Adrenal gland (tissue), 19 donors: ENCODE data around the gene NR5A2. TPM values are rescaled to one million over a fixed set of nuclear protein-coding genes. Genes with fewer than 3 reads are reported as not detected.

Source experiments
- DNase-seq, 7 donors: peaks; one replicate each; pipeline ENCODE4 v3.0.0-alpha.2; 2019 to 2020
- H3K27ac ChIP-seq, 5 donors: fragments of 200-600 bp; sonication (generic) in 4 of 5; 1 replicate in 3 of 5; 2 replicates in 2 of 5; pipeline versions ENCODE4 v1.5.1 to v1.8.0; 2016 to 2020; ENCODE audit warnings: mild to moderate bottlenecking in 1 of 5
- H3K27me3 ChIP-seq: fragments of 200-600 bp; 2 replicates; pipeline ENCODE4 v1.8.0; 2021
- H3K36me3 ChIP-seq, 2 donors: fragments of 200-600 bp; replicated peaks in 1 of 2; 1 replicate in 1 of 2; 2 replicates in 1 of 2; pipeline versions ENCODE4 v1.5.1 to v1.8.0; 2018 to 2022
- H3K4me1 ChIP-seq, 2 donors: fragments of 200-600 bp; replicated peaks in 1 of 2; 1 replicate in 1 of 2; 2 replicates in 1 of 2; pipeline versions ENCODE4 v1.5.1 to v1.8.0; 2018 to 2021
- H3K4me3 ChIP-seq, 4 donors: fragments of 200-600 bp; sonication (generic) in 3 of 4; one replicate each; pipeline ENCODE4 v1.5.1; 2016 to 2018
- H3K9me3 ChIP-seq, 3 donors: fragments of 200-600 bp; sonication (generic) in 1 of 3; replicated peaks in 1 of 3; 1 replicate in 2 of 3; 2 replicates in 1 of 3; pipeline versions ENCODE4 v1.5.1 to v1.8.0; 2016 to 2021
- CTCF ChIP-seq, 6 experiments: fragments of 450-650 bp in 4 of 6; fragments of 200-600 bp in 2 of 6; sonication (generic) in 1 of 6; IDR thresholded peaks; 1 replicate in 5 of 6; 2 replicates in 1 of 6; pipeline versions ENCODE4 v1.5.1 to v1.8.0; 2016 to 2021; ENCODE audit warnings: antibody characterized with exemption in 6 of 6, mild to moderate bottlenecking in 2 of 6, moderate library complexity in 1 of 6
- POLR2A ChIP-seq, 2 donors: fragments of 450-650 bp; IDR thresholded peaks; one replicate each; pipeline ENCODE4 v1.6.1; 2017; ENCODE audit warnings: antibody characterized with exemption in 2 of 2, mild to moderate bottlenecking in 2 of 2, moderate library complexity in 1 of 2
- WGBS, 4 donors: extraction: QIAGEN DNeasy Blood & Tissue Kit in 2 of 4; methylation state at CpG; one replicate each; pipeline versions ENCODE4 v1.1.5 to v1.1.7; 2013 to 2017; 5-methylcytosine and 5-hydroxymethylcytosine counted together
- intact Hi-C, 2 donors: fragments of 100-400 bp; cut with DNase I; formaldehyde crosslinking; loops; one replicate each; pipeline versions ENCODE4 v1.14.1 to v1.15.0; 2022 to 2023
- long read RNA-seq, 10 donors: library from polyadenylated mRNA in 3 of 10; unstranded in 2 of 10; stranded (forward) in 1 of 10; transcript quantifications; one replicate each; pipeline ENCODE4 v2.0.0 and lab custom pipeline, GENCODE V29; 2021 to 2026
- polyA plus RNA-seq, 3 donors: library from polyadenylated mRNA; stranded (reverse); fragments of 200-250 nt in 2 of 3; fragments of 350-450 nt in 1 of 3; fragmentation: Illumina TruSeq in 1 of 3; extraction: RNeasy Lipid Tissue Mini Kit (QIAGEN cat#74804) in 1 of 3; gene quantifications; one replicate each; pipeline ENCODE4 v1.2.3, GENCODE V29; 2013 to 2014
- total RNA-seq, 9 donors: library from RNA; depleted of rRNA in 4 of 9; stranded (reverse); fragments of >200 nt in 4 of 9; fragments of 120-200 nt in 1 of 9; fragmentation: NEBNext Ultra II Directional in 1 of 9; extraction: Animal tissue kit (Norgen Biotek cat#: 25700) in 1 of 9; gene quantifications; one replicate each; pipeline versions ENCODE4 v1.1.0 to v1.2.4, GENCODE V29; 2013 to 2023
- donor health status: healthy with polysubstance abuse.
- donor health status: Bipolar disorder and iron deficiency.
- donor health status: DM: yes; HTN: yes; CAD: no.
- donor health status: DM: no; HTN: no; CAD: no.
- donor health status: DM: no; HTN: no; CAD: no.
- donor health status: DM: yes; HTN: yes; CAD: no.

The NR5A2 gene
- total RNA-seq (10 to 100 TPM in 1 of 9 donors, 1 to 10 TPM in 3, under 1 TPM in 5; 0.46 to 17.3 (median 0.94) TPM), polyA plus RNA-seq (under 1 TPM; 0.40 to 0.93 (median 0.40) TPM)
- long read RNA-seq, donor 1, result 0 reads
- long read RNA-seq, donor 2, result 0 reads
- long read RNA-seq, donor 3, result 0 reads
- long read RNA-seq, donor 4, result 0 reads
- long read RNA-seq, donor 5, partial matches to known transcripts, result 2 of 2 reads
- long read RNA-seq, donor 5, other reads (novel, unspliced or antisense), result 0 of 2 reads
- long read RNA-seq, donor 6, result 0 reads
- long read RNA-seq, donor 7, result 0 reads
- long read RNA-seq, donor 8, partial matches to known transcripts, result 0 of 1 reads
- long read RNA-seq, donor 8, other reads (novel, unspliced or antisense), result 0 of 1 reads
- long read RNA-seq, donor 9, result 0 reads
- long read RNA-seq, donor 10, result 0 reads

GRCh38 chr1:200027264-200027823 lies at the start of gene NR5A2:
TSS of gene NR5A2 (plus strand) at chr1:200027710. CDS start at chr1:200027848, 138 bp downstream.
- H3K36me3 ChIP-seq, result no peaks in the 10 kb centered on the region
- DNase-seq, result no peak
- H3K4me1 ChIP-seq, result no peaks in the 10 kb centered on the region
- H3K9me3 ChIP-seq, result no peaks in the 10 kb centered on the region
- intact Hi-C loops, result no loop called here
- no peak within 1 kb of the TSS for H3K27ac ChIP-seq
- peaks cover 26% of the 10 kb centered on the region for H3K27me3 ChIP-seq
- 61 to 74% (median 68%) methylated on average over 1 of the region's 1 CpG for WGBS, 4 donors
- H3K4me3 ChIP-seq, result no peak within 1 kb of the TSS
- TF ChIP-seq POLR2A (IDR thresholded peaks at IDR 0.05) (no peak), CTCF (IDR thresholded peaks at IDR 0.05) (no peak)

GRCh38 chr1:199978408-199978940 lies 49.0 kb upstream of the NR5A2 start:
- TF ChIP-seq POLR2A (IDR thresholded peaks at IDR 0.05) (no peak), CTCF (IDR thresholded peaks at IDR 0.05) (no peak)
- Histone ChIP-seq H3K9me3 (no peaks in the 10 kb centered on the region), H3K4me3 (no peak overlapping the region), H3K27me3 (no peaks in the 10 kb centered on the region), H3K27ac (no peak overlapping the region), H3K36me3 (no peaks in the 10 kb centered on the region), H3K4me1 (no peaks in the 10 kb centered on the region)
- intact Hi-C loops, result no loop called here
- 58 to 68% (median 66%) methylated on average over 7 of the region's 7 CpGs for WGBS, 4 donors
- DNase-seq, result no peak

DNA sequence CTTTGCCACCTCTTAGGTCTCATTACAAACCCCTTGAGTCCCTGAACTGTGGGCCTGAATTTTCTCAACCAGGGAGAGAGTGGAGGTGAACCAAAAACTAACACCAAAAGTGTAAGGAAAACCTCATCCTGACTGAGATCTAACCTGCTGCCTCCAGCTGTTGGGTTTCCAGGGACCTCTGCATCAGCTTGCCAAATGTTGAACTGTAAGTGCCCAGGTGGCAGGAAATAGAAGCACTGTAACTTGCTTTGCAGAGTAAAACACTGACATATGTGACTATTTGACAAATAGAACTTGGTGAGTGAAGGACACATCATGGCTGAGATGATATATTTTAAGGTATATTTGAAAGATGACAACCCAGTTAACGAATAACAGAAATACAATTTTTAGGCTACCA lies 48.4 kb upstream of the NR5A2 start:
- no peaks in the 10 kb centered on the region for H3K9me3 ChIP-seq
- DNase-seq, result no peak
- H3K4me3 ChIP-seq, result no peak overlapping the region
- WGBS, 4 donors, result 80 to 96% (median 85%) methylated on average over 1 of the region's 1 CpG
- H3K27ac ChIP-seq, result no peak overlapping the region
- no peaks in the 10 kb centered on the region for H3K36me3 ChIP-seq
- TF ChIP-seq POLR2A (IDR thresholded peaks at IDR 0.05) (no peak), CTCF (IDR thresholded peaks at IDR 0.05) (no peak)
- no peaks in the 10 kb centered on the region for H3K4me1 ChIP-seq
- H3K27me3 ChIP-seq, result no peaks in the 10 kb centered on the region
- intact Hi-C loops, result no loop called here

- DNase-seq, result no peak
- no peak overlapping the region for H3K27ac ChIP-seq
- no peaks in the 10 kb centered on the region for H3K27me3 ChIP-seq
- H3K4me3 ChIP-seq, result no peak overlapping the region
- TF ChIP-seq POLR2A (IDR thresholded peaks at IDR 0.05) (no peak), CTCF (IDR thresholded peaks at IDR 0.05) (no peak)
- 91 to 100% (median 94%) methylated on average over 1 of the region's 1 CpG for WGBS, 4 donors
- H3K36me3 ChIP-seq, result no peaks in the 10 kb centered on the region
- no peaks in the 10 kb centered on the region for H3K9me3 ChIP-seq
- H3K4me1 ChIP-seq, result no peaks in the 10 kb centered on the region
- intact Hi-C loops, result no loop called here
Observed at GRCh38 chr1:199981584-199981983, 45.9 kb upstream of the NR5A2 start.
